Neural cell (in vitro differentiated cells): ENCODE results near the gene VPS39. TPM values are rescaled to one million over a fixed set of nuclear protein-coding genes. Genes with fewer than 3 reads are reported as not detected.

Experiments used
- H2AFZ ChIP-seq: fragments of 200-600, 300-800 bp; sonication (generic), shearing (Covaris generic); 2 replicates; pipeline ENCODE4 v1.6.0; 2014; ENCODE audit warnings: low read depth, mild to moderate bottlenecking, antibody characterized with exemption, low read length, moderate library complexity
- H3F3A ChIP-seq: fragments of 200-600 bp; shearing (Covaris generic); 2 replicates; pipeline ENCODE4 v1.6.1; 2016; ENCODE audit warnings: mild to moderate bottlenecking, moderate library complexity, mixed read lengths, antibody characterized with exemption, low read length; ENCODE audit not compliant: insufficient read depth, poor library complexity, severe bottlenecking
- H3K27ac ChIP-seq: fragments of 200-600, 300-800 bp; sonication (generic), shearing (Covaris generic); 2 replicates; pipeline ENCODE4 v1.5.1; 2014; ENCODE audit warnings: mild to moderate bottlenecking, low read length, moderate library complexity
- H3K27me3 ChIP-seq: fragments of 300-800, 200-600 bp; sonication (generic), shearing (Covaris generic); 2 replicates; pipeline ENCODE4 v1.6.0; 2014; ENCODE audit warnings: mild to moderate bottlenecking, low read depth, low read length, moderate library complexity; ENCODE audit not compliant: insufficient read depth
- H3K36me3 ChIP-seq: fragments of 300-800, 200-600 bp; sonication (generic), shearing (Covaris generic); 2 replicates; pipeline ENCODE4 v1.5.1; 2014; ENCODE audit warnings: mild to moderate bottlenecking, antibody characterized with exemption, low read length, moderate library complexity; ENCODE audit not compliant: insufficient read depth
- H3K4me2 ChIP-seq: fragments of 300-800, 200-600 bp; sonication (generic), shearing (Covaris generic); 2 replicates; pipeline ENCODE4 v1.6.0; 2014; ENCODE audit warnings: mild to moderate bottlenecking, low read length
- H3K4me3 ChIP-seq: fragments of 300-800, 200-600 bp; sonication (generic), shearing (Covaris generic); 2 replicates; pipeline ENCODE4 v1.5.1; 2014; ENCODE audit warnings: mild to moderate bottlenecking, low read length, moderate library complexity
- H3K79me2 ChIP-seq: fragments of 200-600 bp; shearing (Covaris generic); replicated peaks from 2 replicates; pipeline ENCODE4 v1.6.0; 2014; ENCODE audit warnings: mild to moderate bottlenecking, low read length, moderate library complexity; ENCODE audit not compliant: insufficient read depth
- H3K9ac ChIP-seq: fragments of 300-800, 200-600 bp; sonication (generic), shearing (Covaris generic); 2 replicates; pipeline ENCODE4 v1.6.1; 2016; ENCODE audit warnings: mild to moderate bottlenecking, low read length, mixed read lengths
- H3K9me2 ChIP-seq: fragments of 200-600 bp; shearing (Covaris generic); 2 replicates; pipeline ENCODE4 v1.6.1; 2016; ENCODE audit warnings: mild to moderate bottlenecking, low read length, mixed read lengths; ENCODE audit not compliant: insufficient read depth
- H3K9me3 ChIP-seq: fragments of 200-600, 300-800 bp; sonication (generic), shearing (Covaris generic); 2 replicates; pipeline ENCODE4 v1.6.1; 2016; ENCODE audit warnings: mild to moderate bottlenecking, mixed run types, low read length, moderate library complexity, mixed read lengths
- H4K20me1 ChIP-seq: fragments of 200-600 bp; shearing (Covaris generic); 2 replicates; pipeline ENCODE4 v1.6.1; 2016; ENCODE audit warnings: mild to moderate bottlenecking, mixed run types; ENCODE audit not compliant: insufficient read depth
- CTCF ChIP-seq: fragments of 450-650 bp; IDR thresholded peaks from 2 replicates; pipeline ENCODE4 v1.5.1; 2014; ENCODE audit warnings: antibody characterized with exemption, mild to moderate bottlenecking, moderate library complexity; ENCODE audit not compliant: poor library complexity, severe bottlenecking
- EP300 ChIP-seq: fragments of 450-650 bp; conservative IDR thresholded peaks from 2 replicates; pipeline ENCODE4 v1.6.1; 2014; ENCODE audit warnings: antibody characterized with exemption, mild to moderate bottlenecking, moderate library complexity; ENCODE audit not compliant: poor library complexity, severe bottlenecking
- EZH2 ChIP-seq: fragments of 200-600, 300-800 bp; shearing (Covaris generic), sonication (generic); IDR thresholded peaks from 2 replicates; pipeline ENCODE4 v1.6.1; 2014; ENCODE audit warnings: antibody characterized with exemption, low read length, borderline replicate concordance, mild to moderate bottlenecking; ENCODE audit not compliant: insufficient read depth, poor library complexity, severe bottlenecking
- MXI1 ChIP-seq: fragments of 450-650 bp; conservative IDR thresholded peaks from 2 replicates; pipeline ENCODE4 v1.6.1; 2014; ENCODE audit warnings: antibody characterized with exemption, mild to moderate bottlenecking; ENCODE audit not compliant: poor library complexity, severe bottlenecking
- POLR2AphosphoS5 ChIP-seq: IDR thresholded peaks from 2 replicates; pipeline ENCODE4 v1.6.1; 2012
- RAD21 ChIP-seq: fragments of 450-650 bp; conservative IDR thresholded peaks from 2 replicates; pipeline ENCODE4 v1.6.1; 2014; ENCODE audit warnings: antibody characterized with exemption, mild to moderate bottlenecking, moderate library complexity
- REST ChIP-seq: IDR thresholded peaks from 2 replicates; pipeline ENCODE4 v1.6.1; 2012; ENCODE audit warnings: borderline replicate concordance
- SMC3 ChIP-seq: fragments of 450-650 bp; conservative IDR thresholded peaks from 2 replicates; pipeline ENCODE4 v1.6.1; 2014; ENCODE audit warnings: antibody characterized with exemption, mild to moderate bottlenecking, moderate library complexity; ENCODE audit not compliant: poor library complexity
- TAF1 ChIP-seq: IDR thresholded peaks from 2 replicates; pipeline ENCODE4 v1.6.1; 2012; ENCODE audit warnings: low read depth
- polyA plus RNA-seq: library from polyadenylated mRNA; depleted of rRNA; stranded (reverse); fragments of >200 nt; gene quantifications from 2 replicates; pipeline ENCODE4 v1.2.3, GENCODE V29; 2014

VPS39 gene
- polyA plus RNA-seq, 1 donor from 2014 or later: 59.9 TPM

- Histone ChIP-seq H3K27ac (no peak overlapping the region), H4K20me1 (no peaks in the 10 kb centered on the region), H3K79me2 (peaks cover 14% of the 10 kb centered on the region), H3K4me3 (no peak overlapping the region), H3K9me3 (no peaks in the 10 kb centered on the region), H2AFZ (no peak overlapping the region), H3F3A (no peaks in the 10 kb centered on the region), H3K4me2 (no peak overlapping the region), H3K9ac (no peak overlapping the region), H3K9me2 (no peaks in the 10 kb centered on the region), H3K27me3 (no peaks in the 10 kb centered on the region), H3K36me3 (no peaks in the 10 kb centered on the region)
- no peak for TF ChIP-seq EP300
- no peak for TF ChIP-seq TAF1
- no peak for TF ChIP-seq REST
- no peak for TF ChIP-seq SMC3
- TF ChIP-seq POLR2AphosphoS5: no peak
Measured at GRCh38 chr15:42198516-42198915, 9.6 kb downstream of the VPS39 start.

GRCh38 chr15:42194513-42194912 is 13.6 kb downstream of the VPS39 start:
- no peak overlapping the region for H3K4me3 ChIP-seq
- peaks cover 4% of the 10 kb centered on the region for H3K36me3 ChIP-seq
- no peaks in the 10 kb centered on the region for H4K20me1 ChIP-seq
- no peak overlapping the region for H3K27ac ChIP-seq
- peaks cover 2% of the 10 kb centered on the region for H3K79me2 ChIP-seq
- TF ChIP-seq EP300: no peak
- TF ChIP-seq CTCF: no peak
- TF ChIP-seq MXI1: no peak
- TF ChIP-seq RAD21: no peak
- TF ChIP-seq POLR2AphosphoS5: no peak
- no peak for TF ChIP-seq SMC3
- no peak for TF ChIP-seq TAF1
- no peak for TF ChIP-seq EZH2
- no peak for TF ChIP-seq REST
- H3K4me2 ChIP-seq: no peak overlapping the region
- H3K9me3 ChIP-seq: no peaks in the 10 kb centered on the region
- H3K9ac ChIP-seq: no peak overlapping the region
- H3K9me2 ChIP-seq: no peaks in the 10 kb centered on the region
- no peaks in the 10 kb centered on the region for H3F3A ChIP-seq
- H3K27me3 ChIP-seq: no peaks in the 10 kb centered on the region
- H2AFZ ChIP-seq: no peak overlapping the region
